Measurements from ENCODE around the gene SMCO4. TPM values are rescaled to one million over a fixed set of nuclear protein-coding genes. Genes with fewer than 3 reads are reported as not detected.

Gene SMCO4
- total RNA-seq, 1 experiment from 2014 or later = 50.1 TPM

- peak overlapping the region; percentile 35; the same call in 1 of the 2 replicates for H3K27ac Mint-ChIP-seq
- DNase-seq (ENCODE audit: low spot score) = no peak
- H3K9me3 Mint-ChIP-seq = peaks cover 9% of the 10 kb centered on the region; the same call in 1 of the 2 replicates
- H3K4me3 Mint-ChIP-seq = no peak overlapping the region
- peaks cover 69% of the 10 kb centered on the region for H3K4me1 Mint-ChIP-seq
- ATAC-seq = no peak
- peaks cover 12% of the 10 kb centered on the region for H3K36me3 Mint-ChIP-seq
- TF ChIP-seq TEAD1 (CRISPR knock-in tag; IDR thresholded peaks at IDR 0.05) = no peak
- TF ChIP-seq ATF1 (CRISPR knock-in tag; IDR thresholded peaks at IDR 0.05) = no peak
- TF ChIP-seq HMGA2 (CRISPR knock-in tag; IDR thresholded peaks at IDR 0.05) = no peak
- TF ChIP-seq IRF2 (CRISPR knock-in tag; IDR thresholded peaks at IDR 0.05; ENCODE audit: borderline replicate concordance, low read depth) = no peak
- TF ChIP-seq TCF7 (CRISPR knock-in tag; IDR thresholded peaks at IDR 0.05; ENCODE audit: low read depth) = no peak
- no peak for TF ChIP-seq ZNF512 (CRISPR knock-in tag; IDR thresholded peaks at IDR 0.05; ENCODE audit: borderline replicate concordance)
- TF ChIP-seq ZNF671 (CRISPR knock-in tag; IDR thresholded peaks at IDR 0.05) = no peak
- TF ChIP-seq ATF3 (CRISPR knock-in tag; conservative IDR thresholded peaks at IDR 0.05) = no peak
- no peak for TF ChIP-seq NR3C1 (CRISPR knock-in tag; conservative IDR thresholded peaks at IDR 0.05; ENCODE audit: low read depth)
- TF ChIP-seq ZNF416 (CRISPR knock-in tag; IDR thresholded peaks at IDR 0.05) = no peak
- no peak for TF ChIP-seq FOXP1 (CRISPR knock-in tag; IDR thresholded peaks at IDR 0.05; ENCODE audit: borderline replicate concordance)
- TF ChIP-seq PREB (CRISPR knock-in tag; IDR thresholded peaks at IDR 0.05; ENCODE audit: borderline replicate concordance) = no peak
- TF ChIP-seq ZNF317 (CRISPR knock-in tag; IDR thresholded peaks at IDR 0.05; ENCODE audit: borderline replicate concordance, low read depth) = no peak
- no peak for TF ChIP-seq MAX (CRISPR knock-in tag; IDR thresholded peaks at IDR 0.05)
- ChIA-PET POLR2A (no interaction called here), CTCF (no interaction called here)
- H3K27me3 Mint-ChIP-seq (ENCODE audit: low read depth) = no peaks in the 10 kb centered on the region
Observed at GRCh38 chr11:93528757-93529645, 14.2 kb downstream of the SMCO4 start.

- no peak for DNase-seq (ENCODE audit: low spot score)
- ChIA-PET CTCF (no interaction called here), POLR2A (no interaction called here)
- ATAC-seq = no peak
- peaks cover 15% of the 10 kb centered on the region for H3K36me3 Mint-ChIP-seq
- no peaks in the 10 kb centered on the region for H3K27me3 Mint-ChIP-seq (ENCODE audit: low read depth)
- peaks cover 9% of the 10 kb centered on the region; the same call in 1 of the 2 replicates for H3K9me3 Mint-ChIP-seq
- peaks cover 73% of the 10 kb centered on the region for H3K4me1 Mint-ChIP-seq
- no peak overlapping the region for H3K27ac Mint-ChIP-seq
- H3K4me3 Mint-ChIP-seq = no peak overlapping the region
- TF ChIP-seq RELA (CRISPR knock-in tag; IDR thresholded peaks at IDR 0.05; ENCODE audit: borderline replicate concordance) (no peak), ZBTB21 (CRISPR knock-in tag; IDR thresholded peaks at IDR 0.05; ENCODE audit: borderline replicate concordance) (no peak), JUN (CRISPR knock-in tag; IDR thresholded peaks at IDR 0.05) (no peak), E2F4 (CRISPR knock-in tag; IDR thresholded peaks at IDR 0.05; ENCODE audit: borderline replicate concordance, low read depth) (no peak), FOXJ3 (CRISPR knock-in tag; IDR thresholded peaks at IDR 0.05; ENCODE audit: borderline replicate concordance) (no peak), CBFB (CRISPR knock-in tag; IDR thresholded peaks at IDR 0.05; ENCODE audit: low read depth) (no peak), FOXP1 (CRISPR knock-in tag; IDR thresholded peaks at IDR 0.05; ENCODE audit: borderline replicate concordance) (no peak), GRHL2 (CRISPR knock-in tag; IDR thresholded peaks at IDR 0.05; ENCODE audit: insufficient replicate concordance, severe bottlenecking) (no peak), NFYB (CRISPR knock-in tag; conservative IDR thresholded peaks at IDR 0.05; ENCODE audit: low read depth) (no peak), CDX4 (CRISPR knock-in tag; IDR thresholded peaks at IDR 0.05; ENCODE audit: borderline replicate concordance) (no peak), IRF2 (CRISPR knock-in tag; IDR thresholded peaks at IDR 0.05; ENCODE audit: borderline replicate concordance, low read depth) (no peak), ZNF532 (CRISPR knock-in tag; IDR thresholded peaks at IDR 0.05; ENCODE audit: borderline replicate concordance) (no peak)
Observed at GRCh38 chr11:93528252-93528651, 14.9 kb downstream of the SMCO4 start.

Data from WTC11 (cell line).